SK-N-MC (cell line): ENCODE measurements around the gene OR6A2.

Experiments used
- DNase-seq: peaks from one replicate; pipeline ENCODE4 v3.0.0-alpha.2; 2011; ENCODE audit warnings: low read depth, low spot score
- H3K27ac ChIP-seq: fragments of 200-600 bp; sonication (generic); 2 replicates; pipeline ENCODE4 v1.5.1; 2016; ENCODE audit warnings: mixed run types
- H3K36me3 ChIP-seq: fragments of 200-600 bp; sonication (generic); 2 replicates; pipeline ENCODE4 v1.6.1; 2017; ENCODE audit warnings: antibody characterized with exemption, low read length, mixed read lengths; ENCODE audit not compliant: insufficient read depth
- H3K4me3 ChIP-seq: fragments of 200-600 bp; sonication (generic); 2 replicates; pipeline ENCODE4 v1.5.1; 2016
- H3K9ac ChIP-seq: fragments of 200-600 bp; sonication (generic); 2 replicates; pipeline ENCODE4 v1.8.0; 2017; ENCODE audit warnings: mixed run types, mixed read lengths; ENCODE audit not compliant: insufficient read length
- H3K9me3 ChIP-seq: fragments of 200-600 bp; sonication (generic); 2 replicates; pipeline ENCODE4 v1.6.1; 2017; ENCODE audit warnings: low read depth, mild to moderate bottlenecking, antibody characterized with exemption, low read length, moderate library complexity, mixed read lengths
- EZH2 ChIP-seq: fragments of 200-600 bp; sonication (generic); IDR thresholded peaks from one replicate; pipeline ENCODE4 v1.6.1; 2017; ENCODE audit warnings: antibody characterized with exemption
- FOXP2 ChIP-seq: optimal IDR thresholded peaks from 2 replicates; pipeline ENCODE3; 2011; ENCODE audit warnings: mild to moderate bottlenecking, moderate library complexity; ENCODE audit not compliant: insufficient read depth; ENCODE audit errors: extremely low read length, control extremely low read depth
- POLR2AphosphoS5 ChIP-seq: IDR thresholded peaks from 2 replicates; pipeline ENCODE4 v1.6.1; 2012; ENCODE audit warnings: mild to moderate bottlenecking, low read depth, low read length, borderline replicate concordance

OR6A2 gene

DNA sequence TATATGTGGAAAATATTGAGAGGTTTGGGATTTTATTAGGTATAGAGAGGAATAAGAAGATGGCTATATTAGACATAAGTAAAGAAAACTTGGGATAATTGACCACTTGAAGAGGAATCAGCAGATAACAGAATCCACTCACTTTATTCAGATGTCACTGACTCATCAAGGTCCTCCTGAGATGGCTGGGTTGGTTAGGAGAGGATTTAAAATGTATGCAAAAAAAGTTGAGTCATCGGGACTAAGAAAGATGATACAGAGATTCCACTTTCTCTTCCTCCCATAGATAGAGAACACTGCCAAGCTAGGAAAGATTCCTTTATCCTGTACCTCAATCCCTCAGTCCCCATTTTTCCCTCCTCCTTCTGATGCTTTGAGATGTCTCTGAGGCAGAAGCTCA is at the start of gene OR6A2:
TSS of gene OR6A2 (minus strand) at position 288 of the 400 bp plus-strand sequence. CDS start 3,981 bp downstream, outside the sequence.
- no peak for TF ChIP-seq EZH2
- TF ChIP-seq FOXP2 = no peak
- TF ChIP-seq POLR2AphosphoS5 = no peak
- Histone ChIP-seq H3K9me3 (no peaks in the 10 kb centered on the region), H3K4me3 (no peak within 1 kb of the TSS), H3K9ac (no peak within 1 kb of the TSS), H3K27ac (no peak within 1 kb of the TSS), H3K36me3 (no peaks in the 10 kb centered on the region)
- no peak for DNase-seq

DNA sequence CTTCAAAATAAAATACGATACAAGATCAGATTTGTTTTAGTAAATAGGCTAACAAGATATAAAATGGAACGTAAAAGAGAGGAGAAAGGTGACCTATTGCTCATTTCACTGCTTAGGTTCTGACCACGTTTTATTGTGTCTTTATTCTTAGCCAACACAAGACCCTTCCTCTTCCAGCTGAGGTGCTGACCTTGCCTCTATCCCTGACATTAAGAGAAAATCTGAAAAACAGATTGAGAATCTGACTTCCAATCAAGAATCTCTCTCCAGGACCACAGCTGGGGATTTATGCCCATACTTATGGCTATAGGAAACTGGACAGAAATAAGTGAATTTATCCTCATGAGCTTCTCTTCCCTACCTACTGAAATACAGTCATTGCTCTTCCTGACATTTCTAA is 45.9 kb upstream of the OR6A2 start, which contains the start of gene OR10A5:
TSS of gene OR10A5 (plus strand) at position 301 of the 400 bp plus-strand sequence. CDS start at position 301, 0 bp downstream.
- TF ChIP-seq POLR2AphosphoS5 (no peak), FOXP2 (no peak), EZH2 (no peak)
- H3K9ac ChIP-seq = no peak within 1 kb of the TSS
- H3K27ac ChIP-seq = no peak within 1 kb of the TSS
- H3K36me3 ChIP-seq = no peaks in the 10 kb centered on the region
- no peak within 1 kb of the TSS for H3K4me3 ChIP-seq
- H3K9me3 ChIP-seq = no peaks in the 10 kb centered on the region
- no peak for DNase-seq

DNA sequence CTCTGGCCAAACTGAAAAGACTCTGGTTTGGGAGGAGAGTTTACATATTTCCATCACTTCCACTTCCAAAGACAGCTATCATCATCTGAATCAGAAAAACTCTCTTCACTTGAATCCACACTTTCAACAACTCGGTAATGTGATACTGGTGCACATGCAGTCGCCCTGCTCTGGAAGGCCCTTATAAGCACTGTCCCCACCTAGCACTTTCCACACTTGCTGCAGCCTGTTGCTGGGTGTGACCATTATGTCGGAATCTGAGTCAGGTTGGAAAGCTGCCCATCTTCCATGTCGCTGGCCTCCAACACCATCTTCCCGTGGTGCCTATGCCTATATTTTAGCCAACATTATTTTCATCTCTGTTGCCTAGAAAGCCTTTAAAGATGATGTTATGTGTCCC is 44.9 kb upstream of the OR6A2 start:
- no peak overlapping the region for H3K9ac ChIP-seq

DNA sequence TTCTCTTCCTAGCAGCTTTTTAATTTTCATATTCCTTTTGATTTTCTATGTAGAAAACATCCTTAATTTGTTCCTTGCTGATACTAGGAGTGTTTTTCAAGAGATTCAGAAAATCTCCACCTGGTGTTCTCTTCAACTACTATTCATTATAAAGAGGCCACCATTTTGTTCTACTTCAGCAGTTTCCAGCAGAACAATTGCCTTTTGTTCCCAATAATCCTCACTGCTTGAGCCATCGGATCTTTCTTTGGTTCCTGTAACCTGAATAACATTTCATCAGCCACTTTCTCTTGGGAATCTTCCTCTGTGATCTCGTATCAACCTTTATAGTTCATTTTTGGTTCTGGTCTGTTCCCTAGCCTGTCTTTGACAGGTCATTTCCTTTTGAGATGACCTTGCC is 44.2 kb upstream of the OR6A2 start:
- no peaks in the 10 kb centered on the region for H3K36me3 ChIP-seq
- no peak overlapping the region for H3K9ac ChIP-seq
- no peaks in the 10 kb centered on the region for H3K9me3 ChIP-seq
- no peak overlapping the region for H3K4me3 ChIP-seq
- H3K27ac ChIP-seq = no peak overlapping the region
- TF ChIP-seq FOXP2 = no peak
- no peak for TF ChIP-seq POLR2AphosphoS5
- no peak for TF ChIP-seq EZH2
- no peak for DNase-seq

More for the DNA sequence above, 44.9 kb upstream of the OR6A2 start:
- TF ChIP-seq FOXP2 = no peak
- Histone ChIP-seq H3K4me3 (no peak overlapping the region), H3K27ac (no peak overlapping the region), H3K9me3 (no peaks in the 10 kb centered on the region), H3K36me3 (no peaks in the 10 kb centered on the region)
- no peak for DNase-seq

DNA sequence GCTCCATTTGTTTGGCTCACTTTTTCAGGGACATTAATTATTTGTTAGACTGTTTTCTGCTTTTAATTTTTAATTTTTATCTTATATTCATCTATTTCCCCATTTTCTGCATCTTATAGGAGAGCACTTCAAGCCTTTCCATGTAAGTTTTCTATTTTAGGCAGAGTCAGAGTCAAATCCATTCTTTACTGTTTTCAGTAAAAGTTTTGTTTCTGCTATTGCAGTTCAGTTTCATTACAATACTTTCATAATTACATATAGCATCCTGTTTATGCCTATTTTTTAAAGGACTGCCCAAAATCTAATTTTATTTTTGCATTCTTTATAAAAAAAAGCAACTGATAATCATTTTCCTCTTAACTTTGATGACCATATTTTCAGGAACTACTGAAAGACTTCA is 42.2 kb upstream of the OR6A2 start:
- no peak for DNase-seq
- TF ChIP-seq EZH2 (no peak), FOXP2 (no peak), POLR2AphosphoS5 (no peak)
- Histone ChIP-seq H3K9me3 (no peaks in the 10 kb centered on the region), H3K4me3 (no peak overlapping the region), H3K9ac (no peak overlapping the region), H3K27ac (no peak overlapping the region), H3K36me3 (no peaks in the 10 kb centered on the region)

DNA sequence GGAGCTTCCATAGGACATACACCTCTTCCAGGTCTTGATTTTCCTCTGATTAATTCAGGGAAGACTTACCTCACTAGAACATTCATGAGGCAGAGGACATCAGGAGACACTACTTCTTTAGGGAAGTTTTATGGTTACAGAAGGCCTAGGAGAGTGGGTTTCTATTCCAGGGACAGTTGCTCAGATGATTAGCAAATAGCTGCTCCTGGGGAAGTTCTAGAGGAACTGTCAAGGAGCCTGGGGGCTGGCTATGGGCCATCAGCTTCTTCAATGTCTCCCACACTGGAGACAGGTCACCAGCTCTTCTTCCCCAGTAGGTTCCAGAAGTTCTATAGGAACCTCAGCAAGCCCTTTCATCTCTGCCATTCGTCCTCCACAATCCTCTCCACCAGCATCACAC is 34.5 kb upstream of the OR6A2 start:
- Histone ChIP-seq H3K4me3 (no peak overlapping the region), H3K9ac (no peak overlapping the region), H3K36me3 (no peaks in the 10 kb centered on the region), H3K27ac (no peak overlapping the region), H3K9me3 (no peaks in the 10 kb centered on the region)
- TF ChIP-seq FOXP2 = no peak
- no peak for TF ChIP-seq POLR2AphosphoS5
- no peak for TF ChIP-seq EZH2
- no peak for DNase-seq

DNA sequence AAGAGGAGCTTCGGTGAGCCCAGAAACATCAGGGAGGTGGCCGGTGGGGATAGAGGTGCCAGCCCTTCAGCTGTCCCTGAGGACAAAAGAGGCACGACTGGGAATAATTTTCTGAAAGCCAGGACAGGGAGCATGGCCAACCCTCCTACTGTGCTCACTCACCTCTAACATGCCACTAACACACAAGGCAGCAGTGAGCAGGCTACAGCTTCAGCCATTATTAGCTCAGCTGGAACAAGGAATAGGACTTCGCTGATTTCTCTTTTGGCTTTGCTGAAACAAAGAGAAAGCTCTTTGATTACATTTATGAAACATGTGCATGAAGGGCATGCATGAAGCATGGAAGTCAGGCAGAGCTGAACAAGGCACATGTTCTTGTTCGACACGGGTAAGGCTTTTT is 33.9 kb upstream of the OR6A2 start:
- H3K27ac ChIP-seq = no peak overlapping the region
- no peak overlapping the region for H3K4me3 ChIP-seq
- no peak for TF ChIP-seq POLR2AphosphoS5
- TF ChIP-seq EZH2 = no peak
- TF ChIP-seq FOXP2 = no peak
- no peaks in the 10 kb centered on the region for H3K9me3 ChIP-seq
- H3K36me3 ChIP-seq = no peaks in the 10 kb centered on the region
- H3K9ac ChIP-seq = no peak overlapping the region
- no peak for DNase-seq

DNA sequence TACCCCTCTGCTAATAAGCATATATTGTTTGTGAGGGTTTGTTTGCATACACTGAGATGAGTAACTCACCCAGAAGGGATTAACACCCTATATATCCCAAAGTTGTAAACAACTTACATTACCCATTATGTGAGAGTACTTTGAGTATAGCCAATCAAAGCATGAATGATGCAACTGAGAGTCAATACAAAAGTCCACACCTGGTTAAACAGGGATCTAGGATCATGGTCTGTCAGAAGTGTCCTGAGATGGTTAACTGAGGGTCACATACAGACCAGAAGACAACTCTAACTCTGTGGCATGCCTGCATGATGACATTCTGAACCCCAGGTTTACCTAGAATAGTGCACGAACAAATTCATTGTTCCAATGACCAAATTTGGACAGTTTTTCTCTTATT is 28.6 kb upstream of the OR6A2 start:
- no peaks in the 10 kb centered on the region for H3K9me3 ChIP-seq
- H3K27ac ChIP-seq = no peak overlapping the region
- DNase-seq = no peak
- no peak overlapping the region for H3K9ac ChIP-seq
- no peaks in the 10 kb centered on the region for H3K36me3 ChIP-seq
- TF ChIP-seq FOXP2 (no peak), EZH2 (no peak)
- no peak overlapping the region for H3K4me3 ChIP-seq

DNA sequence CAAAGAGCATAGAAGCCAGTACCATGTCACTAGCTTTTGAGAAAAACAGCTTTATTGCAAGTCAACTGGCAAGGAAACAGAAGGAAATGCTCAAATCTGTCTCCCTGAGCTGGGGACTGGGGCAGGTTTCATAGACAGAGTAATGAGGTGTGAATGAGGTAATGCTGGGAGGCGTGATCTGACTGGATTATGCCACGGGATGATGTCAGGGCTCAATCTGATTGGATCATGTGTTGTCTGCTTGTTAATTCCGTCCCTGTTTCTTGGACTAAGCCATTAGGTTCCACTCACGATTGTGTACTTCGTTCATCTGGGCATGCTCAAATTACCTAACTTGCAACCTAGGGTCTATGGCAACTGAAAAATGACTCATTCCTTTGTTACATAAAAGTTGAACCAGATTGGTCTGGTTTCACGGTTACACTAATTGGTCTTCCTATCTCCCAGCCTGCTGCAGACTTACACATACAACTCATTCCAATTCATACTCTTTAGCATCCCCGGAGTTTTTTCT is 25.8 kb upstream of the OR6A2 start:
- Histone ChIP-seq H3K27ac (no peak overlapping the region), H3K9me3 (no peaks in the 10 kb centered on the region), H3K36me3 (no peaks in the 10 kb centered on the region), H3K4me3 (no peak overlapping the region), H3K9ac (no peak overlapping the region)
- DNase-seq = no peak
- no peak for TF ChIP-seq EZH2
- no peak for TF ChIP-seq POLR2AphosphoS5
- no peak for TF ChIP-seq FOXP2
